Measurements from ENCODE around the gene STX16. TPM values are rescaled to one million over a fixed set of nuclear protein-coding genes. Genes with fewer than 3 reads are reported as not detected.

The STX16 gene
- total RNA-seq, 4 donors from 2014 or later: 26.1 to 90.4 (median 47.8) TPM

GRCh38 chr20:58657262-58657661 is 6.2 kb downstream of the STX16 start:
- H3K4me1 ChIP-seq: peaks cover 5 to 96% (median 29%) of the 10 kb centered on the region in 3 donors
- H3K27ac ChIP-seq: peak overlapping the region in 2 of 4 donors; percentile 31 to 59
- no peak for TF ChIP-seq EP300 (IDR thresholded peaks at IDR 0.05)
- TF ChIP-seq POLR2AphosphoS5 (IDR thresholded peaks at IDR 0.05): no peak
- no peak for TF ChIP-seq POLR2A (IDR thresholded peaks at IDR 0.05)
- no peak for TF ChIP-seq CTCF (IDR thresholded peaks at IDR 0.05)
- no peaks in the 10 kb centered on the region for H3K27me3 ChIP-seq
- H3K9me3 ChIP-seq: no peaks in the 10 kb centered on the region
- 33 to 50% methylated on average over 2 of the region's 2 CpGs for WGBS, 2 donors (ENCODE audit: low coverage in 1 of 2)
- no peak for ATAC-seq
- H3K36me3 ChIP-seq: peaks cover 0 to 15% of the 10 kb centered on the region in 2 donors
- no peak overlapping the region for H3K4me3 ChIP-seq

GRCh38 chr20:58657986-58658385 is 6.9 kb downstream of the STX16 start:
- no peaks in the 10 kb centered on the region for H3K27me3 ChIP-seq
- H3K4me1 ChIP-seq: peaks cover 5 to 90% (median 28%) of the 10 kb centered on the region in 3 donors
- peaks cover 0 to 22% of the 10 kb centered on the region in 2 donors for H3K36me3 ChIP-seq
- no peak for ATAC-seq
- 14 to 24% methylated on average over 4 of the region's 4 CpGs for WGBS, 2 donors (ENCODE audit: low coverage in 1 of 2)
- no peak overlapping the region for H3K4me3 ChIP-seq
- H3K27ac ChIP-seq: peak overlapping the region in 2 of 4 donors; percentile 18 to 59
- TF ChIP-seq POLR2A (IDR thresholded peaks at IDR 0.05): no peak
- H3K9me3 ChIP-seq: no peaks in the 10 kb centered on the region

GRCh38 chr20:58658760-58659159 is 7.7 kb downstream of the STX16 start:
- Histone ChIP-seq H3K4me1 (peaks cover 5 to 82% (median 23%) of the 10 kb centered on the region in 3 donors), H3K36me3 (peaks cover 0 to 30% of the 10 kb centered on the region in 2 donors), H3K27me3 (no peaks in the 10 kb centered on the region), H3K9me3 (no peaks in the 10 kb centered on the region), H3K4me3 (no peak overlapping the region), H3K27ac (no peak overlapping the region)
- no peak for ATAC-seq
- no peak for TF ChIP-seq CTCF (IDR thresholded peaks at IDR 0.05)
- TF ChIP-seq EP300 (IDR thresholded peaks at IDR 0.05): no peak
- no peak for TF ChIP-seq POLR2AphosphoS5 (IDR thresholded peaks at IDR 0.05)
- TF ChIP-seq POLR2A (IDR thresholded peaks at IDR 0.05): no peak
- WGBS, 2 donors (ENCODE audit: low coverage in 1 of 2): 56 to 61% methylated on average over 4 of the region's 4 CpGs

GRCh38 chr20:58659841-58660240 is 8.8 kb downstream of the STX16 start:
- peaks cover 0 to 33% of the 10 kb centered on the region in 2 donors for H3K36me3 ChIP-seq
- H3K9me3 ChIP-seq: no peaks in the 10 kb centered on the region
- no peak overlapping the region for H3K4me3 ChIP-seq
- WGBS, 2 donors (ENCODE audit: low coverage in 1 of 2): 32 to 50% methylated on average over 1 to 3 of the region's 3 CpGs
- no peaks in the 10 kb centered on the region for H3K27me3 ChIP-seq
- peak overlapping the region in 1 of 4 donors; percentile 27 for H3K27ac ChIP-seq
- no peak for ATAC-seq
- peaks cover 5 to 71% (median 20%) of the 10 kb centered on the region in 3 donors for H3K4me1 ChIP-seq
- TF ChIP-seq POLR2A (IDR thresholded peaks at IDR 0.05): no peak

- H3K27ac ChIP-seq: peak overlapping the region in 2 of 4 donors; percentile 45 to 58
- WGBS, 2 donors (ENCODE audit: low coverage in 1 of 2): 64 to 65% methylated on average over 10 to 13 of the region's 14 CpGs
These were observed 9.9 kb downstream of the STX16 start for GRCh38 chr20:58660855-58661597.

More at GRCh38 chr20:58660855-58661597, 9.9 kb downstream of the STX16 start:
- no peak for ATAC-seq
- Histone ChIP-seq H3K9me3 (no peaks in the 10 kb centered on the region), H3K36me3 (peaks cover 0 to 40% of the 10 kb centered on the region in 2 donors), H3K4me3 (no peak overlapping the region), H3K4me1 (peaks cover 5 to 59% (median 10%) of the 10 kb centered on the region in 3 donors), H3K27me3 (no peaks in the 10 kb centered on the region)
- no peak for TF ChIP-seq CTCF (IDR thresholded peaks at IDR 0.05)
- no peak for TF ChIP-seq EP300 (IDR thresholded peaks at IDR 0.05)
- no peak for TF ChIP-seq POLR2A (IDR thresholded peaks at IDR 0.05)
- no peak for TF ChIP-seq POLR2AphosphoS5 (IDR thresholded peaks at IDR 0.05)

All from gastroesophageal sphincter (tissue), 4 donors.